GM12878 (cell line): ENCODE data around the gene ADGRD1. TPM values are rescaled to one million over a fixed set of nuclear protein-coding genes. Genes with fewer than 3 reads are reported as not detected.

Experiments used
- ATAC-seq: fragments of 200-7000 bp; cut with Tn5 transposase; 3 replicates; pipeline ENCODE4 v1.9.1; 2020; ENCODE audit warnings: mild to moderate bottlenecking, moderate library complexity
- BruUV-seq: library from RNA; stranded (reverse); fragments of 400-500 nt; replicated peaks from 2 replicates; lab custom pipeline; 2021; lab: Mats Ljungman, UMichigan
- CTCF ChIA-PET: fragments of 300-600 bp; sonication (Branson Sonifier 250); formaldehyde crosslinking; extraction: SDS; loops from one replicate; lab custom pipeline; 2021; ENCODE audit warnings: inconsistent platforms; lab: Yijun Ruan, JAX
- POLR2A ChIA-PET: fragments of 350-600 bp; formaldehyde crosslinking; extraction: SDS; loops from one replicate; lab custom pipeline; 2021; ENCODE audit warnings: inconsistent platforms; lab: Charles Lee
- RAD21 ChIA-PET: fragments of 300-600 bp; sonication (Branson Sonifier 250); formaldehyde crosslinking; loops from one replicate; lab custom pipeline; 2023; ENCODE audit warnings: antibody characterized with exemption; ENCODE audit not compliant: unreplicated experiment; lab: Charles Lee
- SMC1A ChIA-PET: fragments of 300-600 bp; sonication (Branson Sonifier 250); formaldehyde crosslinking; loops from one replicate; lab custom pipeline; 2023; ENCODE audit not compliant: unreplicated experiment, uncharacterized antibody; lab: Charles Lee
- DNase-seq: peaks from one replicate; pipeline ENCODE4 v3.0.0-alpha.2; 2011; ENCODE audit warnings: low read depth, low spot score
- FAIRE-seq: peaks from 3 replicates; lab custom pipeline; 2011; peaks lifted over from hg19 to GRCh38; lab: Jason Lieb, UNC
- H2AFZ ChIP-seq: 2 replicates; pipeline ENCODE4 v1.6.0; 2011; ENCODE audit warnings: low read depth, low read length, control low read depth; ENCODE audit not compliant: control insufficient read depth
- H3K27ac ChIP-seq: 2 replicates; pipeline ENCODE4 v1.5.1; 2011; ENCODE audit warnings: control low read depth; ENCODE audit not compliant: control insufficient read depth, insufficient read depth
- H3K27me3 ChIP-seq, 2 experiments: replicated peaks in 1 of 2; 2 replicates each; pipeline versions ENCODE4 v1.6.0 to v1.6.1; 2011; ENCODE audit warnings: low read length in 1 of 2; ENCODE audit not compliant: control insufficient read depth in 2 of 2, insufficient read depth in 2 of 2
- H3K36me3 ChIP-seq, 2 experiments: 2 replicates each; pipeline ENCODE4 v1.5.1; 2011; ENCODE audit warnings: low read length in 1 of 2; ENCODE audit not compliant: control insufficient read depth in 2 of 2, insufficient read depth in 2 of 2
- H3K4me1 ChIP-seq: 2 replicates; pipeline ENCODE4 v1.6.1; 2011; ENCODE audit warnings: mild to moderate bottlenecking, low read length, moderate library complexity, mixed read lengths; ENCODE audit not compliant: control insufficient read depth, insufficient read depth
- H3K4me2 ChIP-seq: 2 replicates; pipeline ENCODE4 v1.6.0; 2011; ENCODE audit warnings: control low read depth; ENCODE audit not compliant: control insufficient read depth, insufficient read depth
- H3K4me3 ChIP-seq: fragments of 200-600 bp; sonication (generic); 2 replicates; pipeline ENCODE4 v1.5.1; 2016
- H3K79me2 ChIP-seq: 2 replicates; pipeline ENCODE4 v1.6.0; 2011; ENCODE audit warnings: low read length; ENCODE audit not compliant: control insufficient read depth, insufficient read depth
- H3K9ac ChIP-seq: 2 replicates; pipeline ENCODE4 v1.8.0; 2011; ENCODE audit warnings: low read length, control low read depth, mixed read lengths; ENCODE audit not compliant: control insufficient read depth, insufficient read depth
- H3K9me3 ChIP-seq: replicated peaks from 3 replicates; pipeline ENCODE4 v1.5.1; 2011; ENCODE audit warnings: mild to moderate bottlenecking, low read length; ENCODE audit not compliant: control insufficient read depth, insufficient read depth
- H4K20me1 ChIP-seq: 2 replicates; pipeline ENCODE4 v1.6.0; 2011; ENCODE audit not compliant: control insufficient read depth, insufficient read depth
- ASH2L ChIP-seq: fragments of 300-600, 200-600 bp; sonication (generic); IDR thresholded peaks from 2 replicates; pipeline ENCODE4 v1.6.1; 2017; ENCODE audit warnings: low read depth, mild to moderate bottlenecking, borderline replicate concordance
- BACH1 ChIP-seq: fragments of 450-650 bp; IDR thresholded peaks from 2 replicates; pipeline ENCODE4 v1.6.1; 2017; ENCODE audit warnings: mild to moderate bottlenecking, borderline replicate concordance
- GABPA ChIP-seq: IDR thresholded peaks from 2 replicates; pipeline ENCODE4 v1.6.1; 2014; ENCODE audit warnings: antibody characterized with exemption, low read depth, mild to moderate bottlenecking, inconsistent platforms
- KAT2A ChIP-seq: conservative IDR thresholded peaks from 2 replicates; pipeline ENCODE4 v1.6.1; 2011; ENCODE audit warnings: low read depth, low read length; ENCODE audit not compliant: control insufficient read depth
- MXI1 ChIP-seq: fragments of 150-350 bp; IDR thresholded peaks from 2 replicates; pipeline ENCODE4 v1.6.1; 2011; ENCODE audit warnings: low read depth, mild to moderate bottlenecking, inconsistent platforms, low read length, improper control_type of control experiment
- MYB ChIP-seq: fragments of 150-350 bp; IDR thresholded peaks from 2 replicates; pipeline ENCODE4 v1.6.1; 2014; ENCODE audit warnings: mild to moderate bottlenecking, low read depth, low read length, borderline replicate concordance
- TCF7 ChIP-seq: IDR thresholded peaks from 2 replicates; pipeline ENCODE4 v1.6.1; 2014; ENCODE audit warnings: antibody characterized with exemption, borderline replicate concordance
- ZNF384 ChIP-seq: IDR thresholded peaks from 2 replicates; pipeline ENCODE4 v1.6.1; 2012; ENCODE audit warnings: low read depth, mild to moderate bottlenecking, low read length, improper control_type of control experiment, borderline replicate concordance
- WGBS: methylation state at CpG from one replicate; pipeline ENCODE4 v1.1.6; 2016; ENCODE audit warnings: low lambda C conversion rate; ENCODE audit not compliant: insufficient replicate concordance, insufficient coverage; ENCODE audit errors: missing lambda C conversion rate; 5-methylcytosine and 5-hydroxymethylcytosine counted together
- in situ Hi-C: fragments of 300-500 bp; cut with MboI; formaldehyde crosslinking; loops from 9 replicates; pipeline ENCODE4 v1.14.3; 2018; ENCODE audit warnings: mixed read lengths
- intact Hi-C: fragments of 100-400 bp; cut with micrococcal nuclease; formaldehyde crosslinking; loops from one replicate; pipeline ENCODE4 v1.14.2; 2022; ENCODE audit not compliant: unreplicated experiment
- polyA plus RNA-seq, 11 experiments: library from polyadenylated mRNA; depleted of rRNA in 4 of 11; unstranded in 6 of 11; stranded (reverse) in 5 of 11; fragments of >200 nt; fragmentation: Nextera tagmentation in 4 of 11; fragmentation: Illumina TruSeq in 1 of 11; extraction: Ambion mirVana in 4 of 11; extraction: Trizol in 1 of 11; gene quantifications; 1 replicate in 1 of 11; 2 replicates in 10 of 11; pipeline versions ENCODE4 v1.2.1 to v1.2.3, GENCODE V29; 2011 to 2016; ENCODE audit warnings: inconsistent platforms in 2 of 11, missing spikeins in 2 of 11, low read depth in 1 of 11
- total RNA-seq, 4 experiments: library from RNA; depleted of rRNA in 3 of 4; stranded (reverse); fragments of >200 nt in 3 of 4; fragmentation: Illumina TruSeq in 1 of 4; extraction: Trizol in 1 of 4; gene quantifications; 2 replicates each; pipeline versions ENCODE4 v1.2.1 to v1.2.3, GENCODE V29; 2013 to 2021
- TF ChIP-seq, protein P1 (sequence below): fragments of 450-650 bp; IDR thresholded peaks from 2 replicates; pipeline ENCODE4 v1.6.1; 2017; ENCODE audit warnings: low read depth, mild to moderate bottlenecking, moderate library complexity
- TF ChIP-seq, protein P2 (sequence below): fragments of 450-650 bp; formaldehyde crosslinking; IDR thresholded peaks from 2 replicates; pipeline ENCODE4 v1.4.0; 2020; ENCODE audit warnings: mild to moderate bottlenecking, moderate library complexity

ADGRD1 gene
- total and polyA plus RNA-seq, 10 of the 15 experiments (the other 5 are each of a cell fraction or from before 2014, with no cell fraction given) = 0.15 to 12.7 (median 1.2) TPM

DNA sequence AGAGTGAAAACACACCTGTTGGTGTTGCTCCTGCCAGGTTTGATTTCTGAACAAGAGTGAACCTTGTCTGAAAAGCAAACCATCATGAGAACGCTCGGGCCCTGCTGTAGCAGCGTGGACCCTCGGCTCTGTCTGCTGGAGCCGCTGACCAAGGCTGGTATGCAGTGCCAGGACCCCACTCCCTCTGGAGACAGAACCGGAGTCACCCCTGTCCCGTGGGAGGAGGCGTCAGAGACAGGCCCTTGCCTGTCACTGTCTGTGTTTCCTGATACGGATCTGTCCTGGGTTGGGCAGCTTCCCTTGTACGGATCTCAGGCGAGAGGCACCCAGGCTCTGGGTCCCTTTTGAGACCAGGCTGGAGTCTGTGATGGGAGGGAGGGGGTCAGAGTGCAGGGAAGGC, 111.6 kb downstream of the ADGRD1 start:
- FAIRE-seq (no peak), DNase-seq (no peak), ATAC-seq (no peak)
- 84% methylated on average over 11 of the region's 11 CpGs for WGBS
- no peak overlapping the region for H3K9ac ChIP-seq
- in situ Hi-C loops (no loop called here), intact Hi-C loops (no loop called here)
- no TSS peak for BruUV-seq
- no peaks in the 10 kb centered on the region for H3K27me3 ChIP-seq
- no peak overlapping the region for H3K27ac ChIP-seq
- H4K20me1 ChIP-seq = no peaks in the 10 kb centered on the region
- no peak overlapping the region for H3K4me2 ChIP-seq
- TF ChIP-seq BACH1 (no peak), MXI1 (no peak), MYB (no peak), KAT2A (no peak), ASH2L (no peak), GABPA (no peak), TCF7 (no peak), ZNF384 (no peak)
- TF ChIP-seq, protein P1, sequence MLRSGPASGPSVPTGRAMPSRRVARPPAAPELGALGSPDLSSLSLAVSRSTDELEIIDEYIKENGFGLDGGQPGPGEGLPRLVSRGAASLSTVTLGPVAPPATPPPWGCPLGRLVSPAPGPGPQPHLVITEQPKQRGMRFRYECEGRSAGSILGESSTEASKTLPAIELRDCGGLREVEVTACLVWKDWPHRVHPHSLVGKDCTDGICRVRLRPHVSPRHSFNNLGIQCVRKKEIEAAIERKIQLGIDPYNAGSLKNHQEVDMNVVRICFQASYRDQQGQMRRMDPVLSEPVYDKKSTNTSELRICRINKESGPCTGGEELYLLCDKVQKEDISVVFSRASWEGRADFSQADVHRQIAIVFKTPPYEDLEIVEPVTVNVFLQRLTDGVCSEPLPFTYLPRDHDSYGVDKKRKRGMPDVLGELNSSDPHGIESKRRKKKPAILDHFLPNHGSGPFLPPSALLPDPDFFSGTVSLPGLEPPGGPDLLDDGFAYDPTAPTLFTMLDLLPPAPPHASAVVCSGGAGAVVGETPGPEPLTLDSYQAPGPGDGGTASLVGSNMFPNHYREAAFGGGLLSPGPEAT = no peak
- TF ChIP-seq, protein P2, sequence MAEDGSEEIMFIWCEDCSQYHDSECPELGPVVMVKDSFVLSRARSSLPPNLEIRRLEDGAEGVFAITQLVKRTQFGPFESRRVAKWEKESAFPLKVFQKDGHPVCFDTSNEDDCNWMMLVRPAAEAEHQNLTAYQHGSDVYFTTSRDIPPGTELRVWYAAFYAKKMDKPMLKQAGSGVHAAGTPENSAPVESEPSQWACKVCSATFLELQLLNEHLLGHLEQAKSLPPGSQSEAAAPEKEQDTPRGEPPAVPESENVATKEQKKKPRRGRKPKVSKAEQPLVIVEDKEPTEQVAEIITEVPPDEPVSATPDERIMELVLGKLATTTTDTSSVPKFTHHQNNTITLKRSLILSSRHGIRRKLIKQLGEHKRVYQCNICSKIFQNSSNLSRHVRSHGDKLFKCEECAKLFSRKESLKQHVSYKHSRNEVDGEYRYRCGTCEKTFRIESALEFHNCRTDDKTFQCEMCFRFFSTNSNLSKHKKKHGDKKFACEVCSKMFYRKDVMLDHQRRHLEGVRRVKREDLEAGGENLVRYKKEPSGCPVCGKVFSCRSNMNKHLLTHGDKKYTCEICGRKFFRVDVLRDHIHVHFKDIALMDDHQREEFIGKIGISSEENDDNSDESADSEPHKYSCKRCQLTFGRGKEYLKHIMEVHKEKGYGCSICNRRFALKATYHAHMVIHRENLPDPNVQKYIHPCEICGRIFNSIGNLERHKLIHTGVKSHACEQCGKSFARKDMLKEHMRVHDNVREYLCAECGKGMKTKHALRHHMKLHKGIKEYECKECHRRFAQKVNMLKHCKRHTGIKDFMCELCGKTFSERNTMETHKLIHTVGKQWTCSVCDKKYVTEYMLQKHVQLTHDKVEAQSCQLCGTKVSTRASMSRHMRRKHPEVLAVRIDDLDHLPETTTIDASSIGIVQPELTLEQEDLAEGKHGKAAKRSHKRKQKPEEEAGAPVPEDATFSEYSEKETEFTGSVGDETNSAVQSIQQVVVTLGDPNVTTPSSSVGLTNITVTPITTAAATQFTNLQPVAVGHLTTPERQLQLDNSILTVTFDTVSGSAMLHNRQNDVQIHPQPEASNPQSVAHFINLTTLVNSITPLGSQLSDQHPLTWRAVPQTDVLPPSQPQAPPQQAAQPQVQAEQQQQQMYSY (CRISPR knock-in tag) = no peak
- H3K4me3 ChIP-seq = no peak overlapping the region
- ChIA-PET SMC1A (no interaction called here), POLR2A (no interaction called here), RAD21 (no interaction called here), CTCF (interaction anchor here (1.0 kb wide), 1 partner anchor 39 kb away, joined by 3 read pairs; no protein-coding TSS in a partner anchor)
- H2AFZ ChIP-seq = no peak overlapping the region
- H3K79me2 ChIP-seq = no peaks in the 10 kb centered on the region
- H3K36me3 ChIP-seq = no peaks in the 10 kb centered on the region
- H3K9me3 ChIP-seq = no peaks in the 10 kb centered on the region
- no peaks in the 10 kb centered on the region; the same call in 1 of the 2 replicates for H3K4me1 ChIP-seq
